PC-9 (cell line): ENCODE measurements around the gene RFTN1. TPM values are rescaled to one million over a fixed set of nuclear protein-coding genes. Genes with fewer than 3 reads are reported as not detected.
"Not testable (repeated sequence)": the region's sequence is repeated elsewhere in the genome, so short reads cannot be mapped to it uniquely, and the experiment has no call there.

ENCODE experiments used
- BruUV-seq: library from RNA; stranded (reverse); fragments of 400-500 nt; replicated peaks from 2 replicates; lab custom pipeline; 2021; lab: Mats Ljungman, UMichigan
- CTCF ChIA-PET: fragments of 300-600 bp; sonication (Branson Sonifier 250); formaldehyde crosslinking; loops from one replicate; lab custom pipeline; 2022; ENCODE audit warnings: antibody characterized with exemption; lab: Charles Lee
- POLR2A ChIA-PET: fragments of 300-600 bp; sonication (Branson Sonifier 250); formaldehyde crosslinking; loops from one replicate; lab custom pipeline; 2022; ENCODE audit warnings: antibody characterized with exemption; ENCODE audit not compliant: unreplicated experiment; lab: Charles Lee
- DNase-seq, 2 experiments: peaks; one replicate each; pipeline versions ENCODE4 v3.0.0 to v3.0.0-alpha.2; 2015 to 2022; ENCODE audit warnings: mixed read lengths in 1 of 2
- H2AFZ ChIP-seq: fragments of 200-600 bp; sonication (generic); 2 replicates; pipeline ENCODE4 v1.8.1; 2017; ENCODE audit warnings: antibody characterized with exemption
- H3F3A ChIP-seq: fragments of 200-600 bp; sonication (generic); 2 replicates; pipeline ENCODE4 v1.8.1; 2017; ENCODE audit warnings: antibody characterized with exemption, mild to moderate bottlenecking, low read depth; ENCODE audit not compliant: insufficient read depth
- H3K27ac ChIP-seq: fragments of 200-600 bp; sonication (generic); 2 replicates; pipeline ENCODE4 v1.6.1; 2016; ENCODE audit warnings: mixed run types
- H3K27me3 ChIP-seq: fragments of 200-600 bp; sonication (generic); 2 replicates; pipeline ENCODE4 v1.6.1; 2016; ENCODE audit warnings: low read depth, mixed run types; ENCODE audit not compliant: insufficient read depth
- H3K36me3 ChIP-seq: fragments of 200-600 bp; sonication (generic); 2 replicates; pipeline ENCODE4 v1.6.1; 2016; ENCODE audit warnings: low read depth, mixed run types
- H3K4me1 ChIP-seq: fragments of 200-600 bp; sonication (generic); replicated peaks from 2 replicates; pipeline ENCODE4 v1.6.1; 2016; ENCODE audit warnings: mixed run types; ENCODE audit not compliant: insufficient read depth
- H3K4me2 ChIP-seq: fragments of 200-600 bp; sonication (generic); 2 replicates; pipeline ENCODE4 v1.6.1; 2017; ENCODE audit warnings: mixed run types
- H3K4me3 ChIP-seq: fragments of 200-600 bp; sonication (generic); 2 replicates; pipeline ENCODE4 v1.6.1; 2016; ENCODE audit warnings: mixed run types
- H3K79me2 ChIP-seq: fragments of 200-600 bp; sonication (generic); 2 replicates; pipeline ENCODE4 v1.6.1; 2017; ENCODE audit warnings: low read depth, mixed run types
- H3K9me2 ChIP-seq: fragments of 200-600 bp; sonication (generic); 2 replicates; pipeline ENCODE4 v1.8.1; 2017; ENCODE audit warnings: mild to moderate bottlenecking; ENCODE audit not compliant: insufficient read depth
- H3K9me3 ChIP-seq: fragments of 200-600 bp; sonication (generic); 2 replicates; pipeline ENCODE4 v1.8.1; 2016; ENCODE audit warnings: low read depth; ENCODE audit not compliant: insufficient read depth
- H4K20me1 ChIP-seq: fragments of 200-600 bp; sonication (generic); 2 replicates; pipeline ENCODE4 v1.8.1; 2017; ENCODE audit not compliant: insufficient read depth
- EZH2 ChIP-seq: fragments of 200-600 bp; sonication (generic); IDR thresholded peaks from 2 replicates; pipeline ENCODE4 v1.8.0; 2017; ENCODE audit warnings: antibody characterized with exemption, low read depth
- intact Hi-C: fragments of 100-400 bp; cut with micrococcal nuclease; formaldehyde crosslinking; loops from one replicate; pipeline ENCODE4 v1.10.0; 2022; ENCODE audit not compliant: unreplicated experiment
- total RNA-seq: library from RNA; stranded (reverse); gene quantifications from 2 replicates; pipeline ENCODE4 v1.2.3, GENCODE V29; 2021
- TF ChIP-seq, protein P1 (sequence below): fragments of 200-600 bp; sonication (generic); conservative IDR thresholded peaks from 2 replicates; pipeline ENCODE4 v1.6.1; 2017; ENCODE audit warnings: mixed run types, antibody characterized with exemption, mild to moderate bottlenecking, moderate library complexity

RFTN1 gene
- total RNA-seq, 1 experiment from 2014 or later = 0.41 TPM

- no peaks in the 10 kb centered on the region for H4K20me1 ChIP-seq
- no peak overlapping the region for H3K4me3 ChIP-seq
- H3K9me2 ChIP-seq = no peaks in the 10 kb centered on the region
- H3K79me2 ChIP-seq = no peaks in the 10 kb centered on the region
- no peak overlapping the region for H2AFZ ChIP-seq
- ChIA-PET CTCF (no interaction called here), POLR2A (no interaction called here)
- TF ChIP-seq EZH2 = no peak
- TF ChIP-seq, protein P1, sequence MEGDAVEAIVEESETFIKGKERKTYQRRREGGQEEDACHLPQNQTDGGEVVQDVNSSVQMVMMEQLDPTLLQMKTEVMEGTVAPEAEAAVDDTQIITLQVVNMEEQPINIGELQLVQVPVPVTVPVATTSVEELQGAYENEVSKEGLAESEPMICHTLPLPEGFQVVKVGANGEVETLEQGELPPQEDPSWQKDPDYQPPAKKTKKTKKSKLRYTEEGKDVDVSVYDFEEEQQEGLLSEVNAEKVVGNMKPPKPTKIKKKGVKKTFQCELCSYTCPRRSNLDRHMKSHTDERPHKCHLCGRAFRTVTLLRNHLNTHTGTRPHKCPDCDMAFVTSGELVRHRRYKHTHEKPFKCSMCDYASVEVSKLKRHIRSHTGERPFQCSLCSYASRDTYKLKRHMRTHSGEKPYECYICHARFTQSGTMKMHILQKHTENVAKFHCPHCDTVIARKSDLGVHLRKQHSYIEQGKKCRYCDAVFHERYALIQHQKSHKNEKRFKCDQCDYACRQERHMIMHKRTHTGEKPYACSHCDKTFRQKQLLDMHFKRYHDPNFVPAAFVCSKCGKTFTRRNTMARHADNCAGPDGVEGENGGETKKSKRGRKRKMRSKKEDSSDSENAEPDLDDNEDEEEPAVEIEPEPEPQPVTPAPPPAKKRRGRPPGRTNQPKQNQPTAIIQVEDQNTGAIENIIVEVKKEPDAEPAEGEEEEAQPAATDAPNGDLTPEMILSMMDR = no peak
- H3K4me2 ChIP-seq = no peak overlapping the region
- H3K27ac ChIP-seq = no peak overlapping the region
- no peak for DNase-seq
- peaks cover 32% of the 10 kb centered on the region for H3K27me3 ChIP-seq
- BruUV-seq = no TSS peak
- no peaks in the 10 kb centered on the region for H3F3A ChIP-seq
- intact Hi-C loops = no loop called here
- no peaks in the 10 kb centered on the region for H3K9me3 ChIP-seq
- no peaks in the 10 kb centered on the region for H3K36me3 ChIP-seq
- H3K4me1 ChIP-seq = no peaks in the 10 kb centered on the region
Observed at GRCh38 chr3:16494814-16495431, 18.6 kb downstream of the RFTN1 start.

GRCh38 chr3:16494094-16494493 lies 19.4 kb downstream of the RFTN1 start:
- TF ChIP-seq EZH2 = no peak
- TF ChIP-seq, protein P1 = no peak
- POLR2A ChIA-PET = no interaction called here
- intact Hi-C loops = no loop called here
- no TSS peak for BruUV-seq
- CTCF ChIA-PET = no interaction called here
- Histone ChIP-seq H3K4me1 (no peaks in the 10 kb centered on the region; the same call in 1 of the 2 replicates), H4K20me1 (no peaks in the 10 kb centered on the region), H3K36me3 (no peaks in the 10 kb centered on the region), H3K27me3 (peaks cover 26% of the 10 kb centered on the region), H3F3A (no peaks in the 10 kb centered on the region), H3K4me2 (no peak overlapping the region), H3K4me3 (no peak overlapping the region), H3K9me2 (no peaks in the 10 kb centered on the region), H3K79me2 (no peaks in the 10 kb centered on the region), H3K27ac (no peak overlapping the region), H3K9me3 (no peaks in the 10 kb centered on the region), H2AFZ (no peak overlapping the region)
- DNase-seq = no peak

DNA sequence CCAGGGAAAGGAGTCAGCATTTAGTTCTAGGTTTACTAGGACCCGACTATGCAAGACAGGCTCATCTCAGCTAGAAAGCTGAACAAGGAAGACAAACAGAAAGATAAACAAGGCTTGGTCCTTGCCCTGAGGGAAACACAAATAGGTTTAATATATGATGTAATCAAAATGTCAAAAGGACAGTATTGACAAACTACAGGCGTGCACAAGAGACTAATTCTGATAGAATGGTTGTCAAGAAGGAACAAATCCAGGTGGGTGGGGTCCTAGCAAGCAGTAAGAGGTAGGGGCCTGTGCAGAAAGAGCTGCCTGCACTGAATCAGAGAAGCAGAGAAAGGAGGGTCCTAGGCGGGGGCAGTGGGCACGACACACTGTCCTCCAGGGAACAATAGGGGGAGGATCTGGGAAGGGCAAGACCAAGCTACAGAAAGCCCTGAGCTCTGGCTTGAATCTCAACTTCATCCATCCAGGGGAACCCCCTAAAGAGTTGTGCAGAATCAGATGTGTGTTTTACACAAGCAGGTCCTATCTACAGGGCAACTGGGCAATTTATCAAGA lies 23.4 kb downstream of the RFTN1 start:
- Histone ChIP-seq H3K36me3 (no peaks in the 10 kb centered on the region), H3K27me3 (peaks cover 11% of the 10 kb centered on the region; the same call in 1 of the 2 replicates), H3F3A (no peaks in the 10 kb centered on the region), H3K27ac (no peak overlapping the region), H3K9me3 (no peaks in the 10 kb centered on the region), H3K4me3 (no peak overlapping the region), H2AFZ (no peak overlapping the region), H4K20me1 (no peaks in the 10 kb centered on the region), H3K4me2 (peak overlapping the region; percentile 2), H3K4me1 (no peaks in the 10 kb centered on the region; the same call in 1 of the 2 replicates), H3K9me2 (no peaks in the 10 kb centered on the region), H3K79me2 (no peaks in the 10 kb centered on the region)
- peak in 1 of 2 experiments; percentile 51 for DNase-seq
- BruUV-seq = no TSS peak
- intact Hi-C loops = no loop called here
- ChIA-PET CTCF (no interaction called here), POLR2A (no interaction called here)
- no peak for TF ChIP-seq EZH2
- TF ChIP-seq, protein P1 = no peak

DNA sequence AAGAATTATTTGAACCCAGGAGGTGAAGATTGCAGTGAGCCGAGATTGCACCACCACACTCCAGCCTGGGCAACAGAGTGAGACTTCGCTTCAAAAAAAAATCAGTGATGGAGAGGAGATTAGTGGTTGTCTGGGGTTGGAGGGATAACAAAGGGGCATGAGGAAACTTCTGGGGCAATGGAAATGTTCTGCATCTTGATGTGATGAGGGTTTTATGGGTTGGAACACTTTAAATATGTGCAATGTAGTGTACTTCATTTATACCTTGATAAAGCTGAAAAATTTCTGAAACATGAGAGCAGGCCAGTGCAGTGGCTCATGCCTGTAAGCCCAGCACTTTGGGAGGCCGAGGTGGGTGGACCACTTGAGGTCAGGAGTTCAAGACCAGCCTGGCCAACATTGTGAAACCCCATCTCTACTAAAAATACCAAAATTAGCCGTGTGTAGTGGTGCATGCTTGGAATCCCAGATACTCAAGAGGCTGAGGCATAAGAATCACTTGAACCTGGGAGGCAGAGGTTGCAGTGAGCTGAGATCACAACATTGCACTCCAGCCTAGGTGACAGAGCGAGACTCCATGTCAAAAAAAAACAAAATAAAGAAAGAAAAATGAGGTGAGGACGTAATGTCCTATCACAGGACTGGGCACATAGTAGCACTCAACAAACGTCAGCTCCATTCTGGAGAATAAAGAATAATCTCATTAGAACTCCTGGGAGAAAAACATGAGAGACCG lies 24.0 kb downstream of the RFTN1 start:
- H3K27ac ChIP-seq, H2AFZ ChIP-seq, H3K36me3 ChIP-seq, H3K9me3 ChIP-seq, CTCF ChIA-PET, intact Hi-C loops, DNase-seq, H3K4me3 ChIP-seq, BruUV-seq, H3F3A ChIP-seq, H3K79me2 ChIP-seq, H4K20me1 ChIP-seq, H3K4me1 ChIP-seq, H3K9me2 ChIP-seq, POLR2A ChIA-PET: not testable (repeated sequence)
- H3K4me2 ChIP-seq = peak overlapping the region; percentile 2
- H3K27me3 ChIP-seq = peaks cover 11% of the 10 kb centered on the region; the same call in 1 of the 2 replicates
